HepG2 (cell line): ENCODE measurements around the gene MTA3.

Source experiments
- BRCA1 ChIP-seq: sonication (generic); formaldehyde crosslinking; IDR thresholded peaks from 2 replicates; pipeline ENCODE4 v1.4.0; 2020; ENCODE audit warnings: missing genetic modification reagents
- CHD4 ChIP-seq: fragments of 200-600 bp; sonication (generic); IDR thresholded peaks from 2 replicates; pipeline ENCODE4 v1.7.0; 2017; ENCODE audit warnings: mild to moderate bottlenecking, low read length, borderline replicate concordance
- EHMT2 ChIP-seq: fragments of 200-600 bp; sonication (generic); IDR thresholded peaks from 2 replicates; pipeline ENCODE4 v1.7.0; 2017; ENCODE audit warnings: antibody characterized with exemption, low read depth, low read length, borderline replicate concordance
- RNF2 ChIP-seq: fragments of 450-650 bp; conservative IDR thresholded peaks from 2 replicates; pipeline ENCODE4 v1.6.1; 2016; ENCODE audit warnings: low read depth
- ZNF562 ChIP-seq: sonication (generic); formaldehyde crosslinking; IDR thresholded peaks from 2 replicates; pipeline ENCODE4 v1.8.0; 2022; ENCODE audit warnings: missing genetic modification reagents, borderline replicate concordance
- ZNF614 ChIP-seq: IDR thresholded peaks from 2 replicates; pipeline ENCODE4 v1.6.1; 2018; ENCODE audit warnings: missing biosample characterization, missing genetic modification reagents, inconsistent platforms, borderline replicate concordance
- TF ChIP-seq, protein P1 (sequence below): sonication (generic); formaldehyde crosslinking; IDR thresholded peaks from 2 replicates; pipeline ENCODE4 v1.5.0; 2020; ENCODE audit warnings: mild to moderate bottlenecking, missing genetic modification reagents, moderate library complexity
- TF ChIP-seq, protein P2 (sequence below): sonication (generic); formaldehyde crosslinking; IDR thresholded peaks from 2 replicates; pipeline ENCODE4 v1.4.0; 2020; ENCODE audit warnings: mild to moderate bottlenecking, missing genetic modification reagents

DNA sequence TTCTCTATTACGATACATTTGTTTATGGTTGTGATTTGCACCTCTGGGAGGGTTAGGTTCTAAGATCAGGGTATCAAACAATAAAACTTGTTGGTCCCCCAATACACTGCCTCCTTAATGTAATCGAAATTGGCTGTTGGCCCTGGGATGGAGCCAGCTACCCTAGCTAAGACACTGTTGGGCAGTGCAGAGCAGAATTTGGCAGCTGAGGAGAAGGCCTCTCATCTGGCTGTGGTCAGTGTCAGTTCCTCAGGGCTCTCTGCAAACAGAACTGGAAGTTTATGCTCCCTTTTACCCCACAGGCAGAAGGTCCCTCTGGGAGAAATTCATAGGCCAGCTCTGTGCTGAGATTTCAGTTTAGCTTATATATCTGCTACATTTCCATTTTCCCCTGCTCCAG is 232.5 kb downstream of the MTA3 start:
- no peak for TF ChIP-seq BRCA1 (CRISPR knock-in tag)
- no peak for TF ChIP-seq CHD4
- TF ChIP-seq, protein P1, sequence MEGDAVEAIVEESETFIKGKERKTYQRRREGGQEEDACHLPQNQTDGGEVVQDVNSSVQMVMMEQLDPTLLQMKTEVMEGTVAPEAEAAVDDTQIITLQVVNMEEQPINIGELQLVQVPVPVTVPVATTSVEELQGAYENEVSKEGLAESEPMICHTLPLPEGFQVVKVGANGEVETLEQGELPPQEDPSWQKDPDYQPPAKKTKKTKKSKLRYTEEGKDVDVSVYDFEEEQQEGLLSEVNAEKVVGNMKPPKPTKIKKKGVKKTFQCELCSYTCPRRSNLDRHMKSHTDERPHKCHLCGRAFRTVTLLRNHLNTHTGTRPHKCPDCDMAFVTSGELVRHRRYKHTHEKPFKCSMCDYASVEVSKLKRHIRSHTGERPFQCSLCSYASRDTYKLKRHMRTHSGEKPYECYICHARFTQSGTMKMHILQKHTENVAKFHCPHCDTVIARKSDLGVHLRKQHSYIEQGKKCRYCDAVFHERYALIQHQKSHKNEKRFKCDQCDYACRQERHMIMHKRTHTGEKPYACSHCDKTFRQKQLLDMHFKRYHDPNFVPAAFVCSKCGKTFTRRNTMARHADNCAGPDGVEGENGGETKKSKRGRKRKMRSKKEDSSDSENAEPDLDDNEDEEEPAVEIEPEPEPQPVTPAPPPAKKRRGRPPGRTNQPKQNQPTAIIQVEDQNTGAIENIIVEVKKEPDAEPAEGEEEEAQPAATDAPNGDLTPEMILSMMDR (CRISPR knock-in tag), result no peak
- TF ChIP-seq, protein P2, sequence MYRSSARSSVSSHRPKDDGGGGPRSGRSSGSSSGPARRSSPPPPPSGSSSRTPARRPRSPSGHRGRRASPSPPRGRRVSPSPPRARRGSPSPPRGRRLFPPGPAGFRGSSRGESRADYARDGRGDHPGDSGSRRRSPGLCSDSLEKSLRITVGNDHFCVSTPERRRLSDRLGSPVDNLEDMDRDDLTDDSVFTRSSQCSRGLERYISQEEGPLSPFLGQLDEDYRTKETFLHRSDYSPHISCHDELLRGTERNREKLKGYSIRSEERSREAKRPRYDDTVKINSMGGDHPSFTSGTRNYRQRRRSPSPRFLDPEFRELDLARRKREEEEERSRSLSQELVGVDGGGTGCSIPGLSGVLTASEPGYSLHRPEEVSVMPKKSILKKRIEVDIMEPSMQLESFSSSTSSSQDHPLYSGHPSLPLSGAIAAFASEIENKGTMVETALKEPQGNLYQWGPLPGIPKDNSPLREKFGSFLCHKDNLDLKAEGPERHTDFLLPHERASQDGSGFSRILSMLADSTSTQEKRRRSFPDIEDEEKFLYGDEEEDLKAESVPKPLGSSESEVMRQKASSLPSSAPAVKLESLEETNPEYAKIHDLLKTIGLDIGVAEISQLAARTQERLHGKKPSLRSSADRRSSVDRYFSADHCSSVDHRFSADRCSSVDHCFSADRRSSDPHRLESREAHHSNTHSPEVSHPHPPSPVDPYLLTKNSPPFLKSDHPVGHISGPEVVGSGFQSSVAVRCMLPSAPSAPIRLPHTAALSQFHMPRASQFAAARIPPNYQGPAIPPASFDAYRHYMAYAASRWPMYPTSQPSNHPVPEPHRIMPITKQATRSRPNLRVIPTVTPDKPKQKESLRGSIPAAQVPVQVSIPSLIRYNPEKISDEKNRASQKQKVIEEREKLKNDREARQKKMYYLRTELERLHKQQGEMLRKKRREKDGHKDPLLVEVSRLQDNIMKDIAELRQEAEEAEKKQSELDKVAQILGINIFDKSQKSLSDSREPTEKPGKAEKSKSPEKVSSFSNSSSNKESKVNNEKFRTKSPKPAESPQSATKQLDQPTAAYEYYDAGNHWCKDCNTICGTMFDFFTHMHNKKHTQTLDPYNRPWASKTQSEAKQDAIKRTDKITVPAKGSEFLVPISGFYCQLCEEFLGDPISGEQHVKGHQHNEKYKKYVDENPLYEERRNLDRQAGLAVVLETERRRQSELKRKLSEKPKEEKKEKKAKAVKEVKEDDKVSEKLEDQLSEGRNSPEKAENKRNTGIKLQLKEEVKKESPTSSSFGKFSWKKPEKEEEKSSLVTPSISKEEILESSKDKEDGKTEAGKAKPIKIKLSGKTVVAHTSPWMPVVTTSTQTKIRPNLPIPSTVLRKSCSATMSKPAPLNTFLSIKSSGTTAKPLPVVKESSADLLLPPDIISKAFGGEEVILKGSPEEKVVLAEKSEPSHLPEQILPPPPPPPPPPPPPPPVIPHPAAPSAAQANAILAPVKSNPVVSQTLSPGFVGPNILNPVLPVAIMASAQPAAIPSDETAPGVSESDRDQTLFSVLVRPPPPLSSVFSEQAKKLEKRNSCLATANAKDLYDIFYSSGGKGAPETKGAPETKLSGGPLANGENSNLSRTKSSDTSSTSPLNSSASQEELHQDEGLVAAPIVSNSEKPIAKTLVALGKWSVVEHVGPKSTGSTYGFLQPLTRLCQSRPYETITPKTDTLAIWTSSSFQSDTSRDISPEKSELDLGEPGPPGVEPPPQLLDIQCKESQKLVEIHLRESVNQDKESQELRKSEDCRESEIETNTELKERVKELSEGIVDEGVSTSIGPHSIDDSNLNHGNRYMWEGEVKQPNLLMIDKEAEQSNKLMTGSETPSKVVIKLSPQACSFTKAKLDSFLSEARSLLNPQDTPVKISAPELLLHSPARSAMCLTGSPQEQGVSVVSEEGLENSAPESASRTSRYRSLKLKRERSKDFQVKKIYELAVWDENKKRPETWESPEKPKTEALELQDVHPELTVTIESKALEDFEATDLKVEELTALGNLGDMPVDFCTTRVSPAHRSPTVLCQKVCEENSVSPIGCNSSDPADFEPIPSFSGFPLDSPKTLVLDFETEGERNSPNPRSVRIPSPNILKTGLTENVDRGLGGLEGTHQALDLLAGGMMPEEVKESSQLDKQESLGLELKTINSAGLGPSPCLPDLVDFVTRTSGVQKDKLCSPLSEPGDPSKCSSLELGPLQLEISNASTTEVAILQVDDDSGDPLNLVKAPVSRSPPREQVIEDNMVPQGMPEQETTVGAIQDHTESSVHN (CRISPR knock-in tag), result no peak
- no peak for TF ChIP-seq ZNF562
- TF ChIP-seq ZNF614 (CRISPR knock-in tag), result no peak
- no peak for TF ChIP-seq RNF2
- TF ChIP-seq EHMT2, result no peak
